ENCODE measurements around the gene GABBR2.

Gene GABBR2

DNA sequence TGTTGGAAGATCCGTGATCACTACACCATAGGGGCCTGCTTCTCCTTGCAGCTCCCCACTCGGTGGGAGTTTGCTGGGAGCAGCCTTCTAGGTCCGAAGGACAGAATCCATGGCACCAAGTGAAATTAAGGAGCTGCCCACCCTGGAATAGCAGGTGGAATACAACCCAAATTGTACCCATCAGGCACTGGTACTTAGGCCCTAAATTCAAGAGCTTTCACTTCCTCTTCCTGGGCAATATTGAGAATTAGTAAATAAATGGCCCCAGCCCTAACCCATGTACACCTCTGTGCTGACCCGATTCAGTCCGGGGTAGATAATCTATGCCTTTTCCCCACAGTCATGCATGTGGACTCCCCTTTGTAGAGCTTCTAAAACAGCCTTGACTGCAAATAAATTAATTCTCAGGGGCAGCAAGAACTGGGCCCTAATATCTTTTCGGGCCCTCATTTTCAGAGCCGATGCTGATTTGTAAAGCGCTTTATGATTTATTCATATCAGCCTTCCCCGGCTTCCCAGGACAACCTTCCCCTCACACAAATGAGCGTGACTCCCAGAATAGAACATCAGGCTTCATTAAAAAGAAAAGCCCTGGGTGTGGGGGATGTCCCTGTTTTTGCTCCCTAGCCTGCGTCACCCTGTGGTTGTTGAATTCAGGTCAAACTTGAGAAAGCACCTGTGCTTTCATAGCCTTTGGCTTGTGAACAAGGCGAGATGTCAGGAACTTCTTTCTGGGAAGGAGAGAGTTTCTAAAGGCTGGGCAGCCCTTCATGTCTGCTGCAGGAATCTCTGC is 327.2 kb downstream of the GABBR2 start:
- H3K4me3 ChIP-seq (replicated peaks in 1 of 2; ENCODE audit: low read depth in 2 of 2, low read length in 2 of 2): no peak overlapping the region
- DNase-seq (ENCODE audit: low read depth in 2 of 2): no peak
- no peak for TF ChIP-seq CTCF (IDR thresholded peaks at IDR 0.05; ENCODE audit: low read depth, low read length)

DNA sequence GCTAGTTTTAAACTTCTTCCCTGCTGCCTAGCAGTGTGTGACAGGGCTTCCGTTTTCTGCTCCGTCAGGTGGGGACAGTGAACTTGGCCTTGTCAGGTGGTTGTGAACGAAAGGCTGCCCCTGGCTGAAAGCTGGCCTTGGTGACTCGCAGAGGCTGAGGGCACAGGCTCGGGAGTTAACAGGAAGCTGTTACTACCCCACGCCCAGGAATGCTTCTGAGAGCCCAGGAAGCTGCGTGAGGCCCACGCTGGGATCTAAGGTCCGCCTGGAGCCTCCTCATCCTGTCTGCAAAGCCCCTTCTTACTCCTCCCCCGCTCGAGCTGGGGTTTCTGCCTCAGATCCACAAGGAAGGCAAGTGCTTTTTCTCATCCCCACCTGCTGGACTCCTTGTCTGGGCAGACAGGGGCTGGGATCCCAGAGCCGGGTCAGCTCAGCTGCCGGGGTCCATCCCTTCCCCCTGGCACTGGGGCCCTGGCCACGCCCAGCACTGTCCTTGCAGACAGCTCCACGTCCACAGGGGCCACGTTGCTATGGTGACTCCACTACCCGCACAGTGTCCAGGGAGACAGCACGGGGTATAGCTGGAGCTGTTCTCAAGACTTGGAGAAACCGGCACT is 328.6 kb downstream of the GABBR2 start:
- no peak overlapping the region for H3K4me3 ChIP-seq (replicated peaks in 1 of 2; ENCODE audit: low read depth in 2 of 2, low read length in 2 of 2)
- no peak for TF ChIP-seq CTCF (IDR thresholded peaks at IDR 0.05; ENCODE audit: low read depth, low read length)
- peak; percentile 67 to 70 for DNase-seq (ENCODE audit: low read depth in 2 of 2)

- DNase-seq (ENCODE audit: low read depth in 2 of 2): no peak
- no peak overlapping the region for H3K4me3 ChIP-seq (replicated peaks in 1 of 2; ENCODE audit: low read depth in 2 of 2, low read length in 2 of 2)
- no peak for TF ChIP-seq CTCF (IDR thresholded peaks at IDR 0.05; ENCODE audit: low read depth, low read length)
These were observed 329.2 kb downstream of the GABBR2 start for GRCh38 chr9:98379572-98379971.

GRCh38 chr9:98378794-98379193 is 329.9 kb downstream of the GABBR2 start:
- no peak for TF ChIP-seq CTCF (IDR thresholded peaks at IDR 0.05; ENCODE audit: low read depth, low read length)
- DNase-seq (ENCODE audit: low read depth in 2 of 2): peak; percentile 49 to 72
- H3K4me3 ChIP-seq (replicated peaks in 1 of 2; ENCODE audit: low read depth in 2 of 2, low read length in 2 of 2): no peak overlapping the region

- no peak overlapping the region for H3K4me3 ChIP-seq (replicated peaks in 1 of 2; ENCODE audit: low read depth in 2 of 2, low read length in 2 of 2)
- DNase-seq (ENCODE audit: low read depth in 2 of 2): peak in 1 of 2 donors; percentile 44
- no peak for TF ChIP-seq CTCF (IDR thresholded peaks at IDR 0.05; ENCODE audit: low read depth, low read length)
These were observed 330.4 kb downstream of the GABBR2 start for GRCh38 chr9:98378206-98378780.

DNA sequence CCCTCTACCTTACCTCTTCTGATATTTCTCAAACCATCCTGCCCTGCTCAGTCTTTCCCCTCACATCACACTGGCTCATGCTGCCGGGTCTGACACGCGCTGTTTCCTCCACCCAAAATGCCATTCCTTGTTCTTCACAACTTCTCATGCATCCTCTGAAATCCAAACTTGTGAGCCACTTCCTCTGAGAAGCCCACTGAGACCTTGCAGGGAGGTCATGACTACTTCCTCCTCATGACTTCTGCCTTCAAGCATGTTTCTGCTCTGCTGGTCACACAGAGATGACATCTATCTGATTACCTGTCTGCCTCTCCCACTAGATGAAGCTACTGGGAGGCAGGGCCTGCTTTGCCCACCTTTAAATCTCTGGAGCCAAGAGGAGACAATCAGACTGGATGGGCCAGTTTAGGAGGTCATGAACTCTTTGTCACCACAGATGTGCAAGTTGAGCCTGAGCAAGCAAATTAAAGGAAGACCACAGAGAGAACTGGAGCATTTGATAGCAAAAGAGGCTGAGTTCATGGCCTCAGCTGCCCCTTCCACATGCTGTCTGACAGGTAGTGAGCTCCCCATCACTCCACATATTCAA is 333.5 kb downstream of the GABBR2 start:
- DNase-seq (ENCODE audit: low read depth in 2 of 2): peak; percentile 62 to 96
- no peak for TF ChIP-seq CTCF (IDR thresholded peaks at IDR 0.05; ENCODE audit: low read depth, low read length)
- H3K4me3 ChIP-seq (replicated peaks in 1 of 2; ENCODE audit: low read depth in 2 of 2, low read length in 2 of 2): no peak overlapping the region
